AG09309 (cell line): Measurements from ENCODE around the gene TSC22D4.
"Not testable (repeated sequence)": the region's sequence is repeated elsewhere in the genome, so short reads cannot be mapped to it uniquely, and the experiment has no call there.

ENCODE experiments used
- DNase-seq: peaks from one replicate; pipeline ENCODE4 v3.0.0-alpha.2; 2010; ENCODE audit warnings: low read depth
- H3K4me3 ChIP-seq: 2 replicates; pipeline ENCODE4 v1.5.1; 2011; ENCODE audit warnings: mild to moderate bottlenecking, low read depth, low read length, moderate library complexity; ENCODE audit not compliant: control insufficient read depth
- TF ChIP-seq, protein P1 (sequence below): IDR thresholded peaks from 2 replicates; pipeline ENCODE4 v1.5.1; 2011; ENCODE audit warnings: mild to moderate bottlenecking, low read depth, low read length, inconsistent platforms; ENCODE audit not compliant: insufficient read depth, control insufficient read depth; ENCODE audit errors: missing control alignments

The TSC22D4 gene

DNA sequence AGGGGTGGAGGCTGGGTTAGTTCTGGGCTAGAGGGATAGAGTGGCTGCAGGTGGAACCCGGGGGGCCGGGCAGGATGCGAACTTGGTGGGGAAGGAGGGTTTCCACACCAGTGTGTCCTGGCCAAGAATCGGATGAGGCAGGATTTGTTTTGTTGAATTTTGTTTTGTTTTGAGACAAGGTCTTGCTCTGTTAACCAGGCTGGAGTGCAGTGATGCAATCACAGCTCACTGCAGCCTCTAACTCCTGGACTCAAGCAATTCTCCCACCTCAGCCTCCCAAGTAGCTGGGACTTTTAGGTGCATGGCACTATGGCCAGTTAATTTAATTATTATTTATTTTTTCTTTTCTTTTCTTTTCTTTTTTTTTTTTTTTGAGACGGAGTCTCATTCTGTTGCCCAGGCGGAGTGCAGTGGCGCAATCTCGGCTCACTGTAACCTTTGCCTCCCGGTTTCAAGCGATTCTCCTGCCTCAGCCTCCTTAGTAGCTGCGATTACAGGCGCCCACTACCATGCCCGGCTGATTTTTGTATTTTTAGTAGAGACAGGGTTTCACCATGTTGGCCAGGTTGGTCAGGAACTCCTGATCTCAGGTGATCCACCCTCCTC lies 29.7 kb downstream of the TSC22D4 start:
- no peak for DNase-seq
- H3K4me3 ChIP-seq: no peak overlapping the region
- TF ChIP-seq, protein P1, sequence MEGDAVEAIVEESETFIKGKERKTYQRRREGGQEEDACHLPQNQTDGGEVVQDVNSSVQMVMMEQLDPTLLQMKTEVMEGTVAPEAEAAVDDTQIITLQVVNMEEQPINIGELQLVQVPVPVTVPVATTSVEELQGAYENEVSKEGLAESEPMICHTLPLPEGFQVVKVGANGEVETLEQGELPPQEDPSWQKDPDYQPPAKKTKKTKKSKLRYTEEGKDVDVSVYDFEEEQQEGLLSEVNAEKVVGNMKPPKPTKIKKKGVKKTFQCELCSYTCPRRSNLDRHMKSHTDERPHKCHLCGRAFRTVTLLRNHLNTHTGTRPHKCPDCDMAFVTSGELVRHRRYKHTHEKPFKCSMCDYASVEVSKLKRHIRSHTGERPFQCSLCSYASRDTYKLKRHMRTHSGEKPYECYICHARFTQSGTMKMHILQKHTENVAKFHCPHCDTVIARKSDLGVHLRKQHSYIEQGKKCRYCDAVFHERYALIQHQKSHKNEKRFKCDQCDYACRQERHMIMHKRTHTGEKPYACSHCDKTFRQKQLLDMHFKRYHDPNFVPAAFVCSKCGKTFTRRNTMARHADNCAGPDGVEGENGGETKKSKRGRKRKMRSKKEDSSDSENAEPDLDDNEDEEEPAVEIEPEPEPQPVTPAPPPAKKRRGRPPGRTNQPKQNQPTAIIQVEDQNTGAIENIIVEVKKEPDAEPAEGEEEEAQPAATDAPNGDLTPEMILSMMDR: no peak

DNA sequence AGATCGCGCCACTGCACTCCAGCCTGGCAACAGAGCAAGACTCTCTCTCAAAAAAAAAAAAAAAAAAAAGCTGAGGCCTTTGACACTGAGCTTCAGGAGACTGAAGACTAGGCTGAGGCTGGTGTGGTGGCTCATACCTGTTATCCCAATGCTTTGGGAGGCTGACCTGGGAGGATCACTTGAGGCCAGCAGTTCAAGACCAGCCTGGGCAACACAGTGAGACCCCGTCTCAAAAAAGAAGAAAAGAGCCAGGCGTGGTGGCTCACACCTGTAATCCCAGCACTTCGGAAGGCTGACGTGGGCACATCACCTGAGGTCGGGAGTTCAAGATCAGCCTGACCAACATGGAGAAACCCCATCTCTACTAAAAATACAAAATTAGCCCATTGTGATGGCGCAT lies 31.7 kb downstream of the TSC22D4 start:
- DNase-seq, H3K4me3 ChIP-seq: not testable (repeated sequence)

DNA sequence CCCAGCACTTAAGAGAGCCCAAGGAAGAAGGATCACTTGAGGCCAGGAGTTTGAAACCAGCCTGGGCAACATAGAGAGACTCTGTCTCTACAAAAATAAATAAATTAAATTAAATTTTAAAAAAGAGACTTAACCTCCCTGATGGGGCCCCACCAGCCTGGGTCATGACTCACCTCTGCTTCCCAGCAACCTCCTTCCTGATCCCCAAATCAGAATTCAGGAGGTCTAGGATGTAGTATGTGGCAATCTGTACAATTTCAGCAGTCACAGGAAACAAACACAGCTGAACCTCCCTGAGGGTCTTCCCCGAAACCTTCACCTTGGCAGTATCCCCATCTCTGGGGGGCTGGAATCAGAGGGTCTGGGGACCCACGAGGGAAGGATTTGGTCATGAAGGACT lies 33.0 kb downstream of the TSC22D4 start:
- DNase-seq: no peak
- TF ChIP-seq, protein P1: no peak
- no peak overlapping the region for H3K4me3 ChIP-seq

DNA sequence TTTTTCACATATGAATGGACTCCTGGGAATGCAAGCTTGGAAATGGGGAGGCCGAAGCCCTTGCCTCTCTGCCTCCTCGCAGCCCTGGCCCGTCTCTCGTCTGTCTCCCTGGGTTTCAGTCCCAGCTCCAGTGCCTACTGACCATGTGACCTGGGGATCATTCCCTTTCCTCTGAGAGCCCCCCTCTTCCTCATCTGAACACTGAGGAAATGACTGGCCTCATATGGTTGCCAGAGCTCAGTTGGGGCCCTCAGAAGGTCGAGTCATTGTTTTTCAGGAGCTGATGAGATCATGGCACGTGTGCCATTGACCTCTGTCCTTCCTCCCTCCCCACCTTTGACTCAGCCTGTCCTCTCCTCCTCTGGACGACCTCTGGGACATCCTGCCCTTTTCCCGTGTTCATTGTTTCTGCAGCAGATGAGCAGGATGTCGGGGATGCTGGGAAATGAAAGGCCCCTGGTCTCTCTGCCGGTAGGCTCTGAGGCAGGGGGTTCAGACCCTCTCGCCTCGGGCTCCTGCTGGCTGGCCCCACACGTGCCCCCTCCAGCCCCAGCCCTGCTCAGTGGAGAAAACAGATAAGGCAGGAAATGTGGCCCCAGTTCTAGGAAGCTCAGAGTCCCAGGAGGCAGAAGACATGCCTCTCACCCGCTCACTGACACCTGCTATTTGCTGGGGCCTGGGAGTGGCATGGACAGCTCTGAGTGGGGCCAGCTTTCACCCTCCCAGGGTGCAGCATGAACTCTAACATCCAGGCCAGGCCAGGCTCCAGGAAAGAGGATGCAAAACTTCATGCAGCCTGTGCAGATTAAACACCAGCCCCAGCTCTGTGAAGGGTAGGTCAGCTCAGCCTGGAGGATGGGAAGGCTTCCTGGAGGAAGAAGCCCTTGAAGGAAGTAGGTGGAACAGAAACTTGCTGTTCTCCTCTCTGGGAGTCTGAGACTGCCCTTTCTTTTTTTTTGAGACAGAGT lies 34.4 kb downstream of the TSC22D4 start:
- H3K4me3 ChIP-seq: no peak overlapping the region
- no peak for DNase-seq
- TF ChIP-seq, protein P1: no peak

DNA sequence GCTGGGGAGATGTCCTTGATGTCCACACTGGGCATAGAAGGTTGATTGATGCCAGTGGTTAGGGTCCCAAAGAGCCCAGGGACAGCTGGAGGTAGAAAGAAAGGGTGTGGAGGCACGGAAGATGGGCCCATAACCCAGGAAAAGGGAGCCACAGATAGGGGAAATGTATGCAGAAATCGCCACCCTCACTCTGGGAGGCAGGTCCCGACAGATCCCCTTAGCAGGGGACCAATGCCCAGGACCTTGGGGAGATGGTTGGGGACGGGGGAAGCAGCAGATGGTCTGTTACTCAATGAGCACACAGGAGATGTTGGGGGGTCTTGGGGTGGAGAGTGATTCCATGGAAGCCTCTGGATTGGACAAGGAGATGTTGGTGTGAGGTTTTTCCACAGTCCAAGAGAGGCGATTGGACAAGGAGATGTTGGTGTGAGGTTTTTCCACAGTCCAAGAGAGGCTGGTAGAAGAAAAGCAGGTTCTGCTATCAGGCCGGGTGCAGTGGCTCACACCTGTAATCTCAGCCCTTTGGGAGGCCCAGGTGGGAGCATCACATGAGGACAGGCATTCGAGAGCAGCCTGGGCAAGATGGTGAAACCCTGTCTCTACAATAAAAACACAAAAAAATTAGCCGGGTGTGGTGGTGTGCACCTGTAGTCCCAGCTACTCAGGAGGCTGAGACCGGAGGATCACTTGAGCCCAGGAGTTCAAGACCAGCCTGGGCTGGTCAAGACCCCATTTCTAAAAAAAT lies 35.7 kb downstream of the TSC22D4 start:
- DNase-seq: no peak
- TF ChIP-seq, protein P1: no peak
- H3K4me3 ChIP-seq: no peak overlapping the region

DNA sequence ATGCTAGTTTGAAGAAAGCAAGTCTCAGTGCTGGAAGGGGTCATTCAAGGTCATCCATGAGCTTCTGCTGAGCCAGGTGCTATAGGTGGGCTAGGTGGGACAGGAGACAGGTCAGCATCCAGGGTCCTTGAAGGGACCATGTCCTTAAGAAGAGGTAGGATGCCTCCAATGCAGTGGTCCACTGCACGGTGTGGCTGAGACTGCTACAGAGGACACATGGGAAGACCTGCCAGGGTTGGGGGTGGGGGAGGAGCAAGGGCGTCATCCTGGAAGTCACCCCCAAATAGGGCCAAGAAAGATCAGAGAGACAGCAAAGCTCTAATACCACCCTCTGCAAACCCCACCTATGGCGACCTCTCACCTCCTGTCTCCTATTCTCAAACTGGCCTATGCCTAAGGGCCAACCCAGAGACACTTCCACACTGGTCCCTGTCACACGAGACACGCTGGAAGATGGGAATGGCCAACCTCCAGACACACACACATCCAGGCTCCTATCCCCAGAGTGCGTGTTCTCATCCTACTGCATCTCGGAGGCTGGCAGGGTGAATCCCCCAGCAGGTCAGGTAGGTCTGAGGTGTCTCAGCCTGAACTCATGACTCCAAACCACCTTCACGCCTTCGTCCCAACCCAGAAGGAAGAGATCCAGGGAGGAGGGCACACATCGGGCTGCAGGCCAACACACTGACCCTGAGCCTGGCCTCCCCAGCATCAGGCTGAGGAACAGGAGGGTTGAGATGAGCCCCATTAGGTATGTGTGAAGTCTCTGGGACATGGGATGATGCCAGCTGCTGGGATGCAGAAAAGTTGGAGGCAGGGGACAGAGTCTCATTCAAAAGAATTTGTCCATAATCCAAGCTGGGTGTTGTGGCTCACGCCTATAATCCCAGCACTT lies 37.1 kb downstream of the TSC22D4 start:
- DNase-seq: no peak
- H3K4me3 ChIP-seq: no peak overlapping the region
- TF ChIP-seq, protein P1: no peak

DNA sequence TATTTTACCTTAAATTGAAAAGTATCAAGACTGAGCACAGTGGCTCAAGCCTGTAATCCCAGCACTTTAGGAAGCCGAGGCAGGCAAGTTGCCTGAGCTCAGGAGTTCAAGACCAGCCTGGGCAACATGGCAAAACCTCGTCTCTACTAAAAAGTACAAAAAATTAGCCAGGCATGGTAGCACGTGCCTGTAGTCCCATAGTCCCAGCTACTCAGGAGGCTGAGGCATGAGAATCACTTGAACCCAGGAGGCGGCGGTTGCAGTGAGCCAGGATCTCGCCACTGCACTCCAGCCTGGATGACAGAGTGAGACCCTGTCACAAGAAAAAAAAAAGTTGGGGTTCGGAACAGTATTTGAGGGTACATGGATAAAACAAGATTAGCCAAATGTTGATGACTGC lies 39.8 kb downstream of the TSC22D4 start:
- not testable (repeated sequence) for DNase-seq

DNA sequence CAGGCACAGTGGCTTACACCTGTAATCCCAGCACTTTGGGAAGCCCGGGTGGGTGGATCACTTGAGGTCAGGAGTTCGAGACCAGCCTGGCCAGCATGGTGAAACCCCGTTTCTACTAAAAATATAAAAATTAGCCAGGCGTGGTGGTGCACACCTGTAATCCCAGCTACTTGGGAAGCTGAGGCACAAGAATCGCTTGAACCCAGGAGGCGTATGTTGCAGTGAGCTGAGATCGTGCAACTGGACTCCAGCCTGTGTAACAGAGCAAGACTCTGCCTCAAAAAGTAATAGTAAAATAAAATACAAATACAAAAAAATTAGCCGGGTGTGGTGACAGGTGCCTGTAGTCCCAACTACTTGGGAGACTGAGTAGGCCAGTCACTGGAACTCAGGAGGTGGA lies 40.3 kb downstream of the TSC22D4 start:
- DNase-seq, H3K4me3 ChIP-seq: not testable (repeated sequence)

More for the DNA sequence above, 39.8 kb downstream of the TSC22D4 start:
- H3K4me3 ChIP-seq: not testable (repeated sequence)
